ENCODE measurements around the gene HUWE1. TPM values are rescaled to one million over a fixed set of nuclear protein-coding genes. Genes with fewer than 3 reads are reported as not detected.

The HUWE1 gene
- total and polyA plus RNA-seq, 2 of the 13 experiments (the other 11 are each of a cell fraction or from before 2014, with no cell fraction given): 63.2 to 68.1 TPM

DNA sequence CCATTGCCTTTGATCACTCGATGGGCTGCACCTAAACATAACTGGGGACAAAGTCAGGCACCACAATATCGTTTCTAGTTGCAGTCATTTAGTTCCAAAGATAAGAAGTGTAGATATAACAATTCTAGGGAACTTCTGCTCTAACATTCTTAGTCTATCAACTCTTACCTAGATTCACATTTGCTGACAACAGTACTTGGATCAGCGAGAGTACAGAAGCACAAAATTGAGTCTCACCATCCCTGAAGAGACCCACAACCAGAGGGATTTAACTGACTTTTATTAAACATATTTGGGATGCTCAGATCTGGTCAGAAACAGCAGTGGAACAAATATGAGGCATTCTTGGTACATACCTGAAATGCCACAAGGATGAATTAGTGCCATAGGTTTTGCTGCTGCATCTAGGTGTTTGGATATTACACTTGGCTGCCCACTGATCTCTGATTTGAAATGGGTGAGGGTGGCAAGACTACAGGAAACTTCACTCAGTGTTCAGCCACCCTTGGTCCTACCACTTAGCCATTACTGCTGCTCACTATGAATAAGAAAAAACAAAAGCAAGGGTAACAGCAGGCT is 28.9 kb upstream of the HUWE1 start:
- Histone ChIP-seq H3K27me3 (ENCODE audit: control insufficient read depth in 1 of 2, insufficient read depth in 2 of 2, low read length in 2 of 2) (no peaks in the 10 kb centered on the region), H3K4me3 (replicated peaks in 1 of 3; ENCODE audit: insufficient read depth in 1 of 3, low read depth in 2 of 3, low read length in 3 of 3) (no peak overlapping the region), H3K79me2 (ENCODE audit: insufficient read depth, low read length) (no peaks in the 10 kb centered on the region), H3K9me3 (ENCODE audit: low read length) (no peaks in the 10 kb centered on the region), H3K9ac (ENCODE audit: insufficient read depth, low read depth, low read length) (no peak overlapping the region), H3K27ac (ENCODE audit: extremely low read length, insufficient read depth, low read length) (no peak overlapping the region), H3K4me2 (ENCODE audit: low read depth, low read length) (no peak overlapping the region), H4K20me1 (ENCODE audit: insufficient read depth, low read length) (no peaks in the 10 kb centered on the region), H2AFZ (ENCODE audit: low read length) (no peak overlapping the region), H3K36me3 (replicated peaks in 1 of 2; ENCODE audit: control insufficient read depth in 1 of 2, insufficient read depth in 2 of 2, low read length in 2 of 2) (no peaks in the 10 kb centered on the region), H3K4me1 (ENCODE audit: insufficient read depth, low read length) (no peaks in the 10 kb centered on the region)
- BruUV-seq (replicated peaks): no TSS peak
- no peak for FAIRE-seq
- in situ Hi-C loops (cut with HindIII; ENCODE audit: extremely low pct_ligation_motif_present, low pct_unique_long_range_greater_than_20kb): no loop called here
- DNase-seq (ENCODE audit: low spot score): no peak
- intact Hi-C loops (cut with micrococcal nuclease; ENCODE audit: unreplicated experiment): no loop called here
- 35% methylated on average over 2 of the region's 3 CpGs for WGBS (ENCODE audit: low lambda C conversion rate)
- ChIA-PET CTCF (ENCODE audit: low intra/inter-chr PET ratio, low total read pairs) (no interaction called here), POLR2A (no interaction called here)
- no peak for ATAC-seq
- no peak for TF ChIP-seq ATRX (CRISPR knock-in tag; IDR thresholded peaks at IDR 0.05; ENCODE audit: borderline replicate concordance)
- TF ChIP-seq, protein P1, sequence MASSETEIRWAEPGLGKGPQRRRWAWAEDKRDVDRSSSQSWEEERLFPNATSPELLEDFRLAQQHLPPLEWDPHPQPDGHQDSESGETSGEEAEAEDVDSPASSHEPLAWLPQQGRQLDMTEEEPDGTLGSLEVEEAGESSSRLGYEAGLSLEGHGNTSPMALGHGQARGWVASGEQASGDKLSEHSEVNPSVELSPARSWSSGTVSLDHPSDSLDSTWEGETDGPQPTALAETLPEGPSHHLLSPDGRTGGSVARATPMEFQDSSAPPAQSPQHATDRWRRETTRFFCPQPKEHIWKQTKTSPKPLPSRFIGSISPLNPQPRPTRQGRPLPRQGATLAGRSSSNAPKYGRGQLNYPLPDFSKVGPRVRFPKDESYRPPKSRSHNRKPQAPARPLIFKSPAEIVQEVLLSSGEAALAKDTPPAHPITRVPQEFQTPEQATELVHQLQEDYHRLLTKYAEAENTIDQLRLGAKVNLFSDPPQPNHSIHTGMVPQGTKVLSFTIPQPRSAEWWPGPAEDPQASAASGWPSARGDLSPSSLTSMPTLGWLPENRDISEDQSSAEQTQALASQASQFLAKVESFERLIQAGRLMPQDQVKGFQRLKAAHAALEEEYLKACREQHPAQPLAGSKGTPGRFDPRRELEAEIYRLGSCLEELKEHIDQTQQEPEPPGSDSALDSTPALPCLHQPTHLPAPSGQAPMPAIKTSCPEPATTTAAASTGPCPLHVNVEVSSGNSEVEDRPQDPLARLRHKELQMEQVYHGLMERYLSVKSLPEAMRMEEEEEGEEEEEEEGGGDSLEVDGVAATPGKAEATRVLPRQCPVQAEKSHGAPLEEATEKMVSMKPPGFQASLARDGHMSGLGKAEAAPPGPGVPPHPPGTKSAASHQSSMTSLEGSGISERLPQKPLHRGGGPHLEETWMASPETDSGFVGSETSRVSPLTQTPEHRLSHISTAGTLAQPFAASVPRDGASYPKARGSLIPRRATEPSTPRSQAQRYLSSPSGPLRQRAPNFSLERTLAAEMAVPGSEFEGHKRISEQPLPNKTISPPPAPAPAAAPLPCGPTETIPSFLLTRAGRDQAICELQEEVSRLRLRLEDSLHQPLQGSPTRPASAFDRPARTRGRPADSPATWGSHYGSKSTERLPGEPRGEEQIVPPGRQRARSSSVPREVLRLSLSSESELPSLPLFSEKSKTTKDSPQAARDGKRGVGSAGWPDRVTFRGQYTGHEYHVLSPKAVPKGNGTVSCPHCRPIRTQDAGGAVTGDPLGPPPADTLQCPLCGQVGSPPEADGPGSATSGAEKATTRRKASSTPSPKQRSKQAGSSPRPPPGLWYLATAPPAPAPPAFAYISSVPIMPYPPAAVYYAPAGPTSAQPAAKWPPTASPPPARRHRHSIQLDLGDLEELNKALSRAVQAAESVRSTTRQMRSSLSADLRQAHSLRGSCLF (CRISPR knock-in tag; IDR thresholded peaks at IDR 0.05; ENCODE audit: borderline replicate concordance): no peak
- TF ChIP-seq ZNF337 (CRISPR knock-in tag; IDR thresholded peaks at IDR 0.05; ENCODE audit: borderline replicate concordance, low read depth): no peak
- TF ChIP-seq, protein P2, sequence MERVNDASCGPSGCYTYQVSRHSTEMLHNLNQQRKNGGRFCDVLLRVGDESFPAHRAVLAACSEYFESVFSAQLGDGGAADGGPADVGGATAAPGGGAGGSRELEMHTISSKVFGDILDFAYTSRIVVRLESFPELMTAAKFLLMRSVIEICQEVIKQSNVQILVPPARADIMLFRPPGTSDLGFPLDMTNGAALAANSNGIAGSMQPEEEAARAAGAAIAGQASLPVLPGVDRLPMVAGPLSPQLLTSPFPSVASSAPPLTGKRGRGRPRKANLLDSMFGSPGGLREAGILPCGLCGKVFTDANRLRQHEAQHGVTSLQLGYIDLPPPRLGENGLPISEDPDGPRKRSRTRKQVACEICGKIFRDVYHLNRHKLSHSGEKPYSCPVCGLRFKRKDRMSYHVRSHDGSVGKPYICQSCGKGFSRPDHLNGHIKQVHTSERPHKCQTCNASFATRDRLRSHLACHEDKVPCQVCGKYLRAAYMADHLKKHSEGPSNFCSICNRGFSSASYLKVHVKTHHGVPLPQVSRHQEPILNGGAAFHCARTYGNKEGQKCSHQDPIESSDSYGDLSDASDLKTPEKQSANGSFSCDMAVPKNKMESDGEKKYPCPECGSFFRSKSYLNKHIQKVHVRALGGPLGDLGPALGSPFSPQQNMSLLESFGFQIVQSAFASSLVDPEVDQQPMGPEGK (CRISPR knock-in tag; IDR thresholded peaks at IDR 0.05): no peak
- TF ChIP-seq, protein P3, sequence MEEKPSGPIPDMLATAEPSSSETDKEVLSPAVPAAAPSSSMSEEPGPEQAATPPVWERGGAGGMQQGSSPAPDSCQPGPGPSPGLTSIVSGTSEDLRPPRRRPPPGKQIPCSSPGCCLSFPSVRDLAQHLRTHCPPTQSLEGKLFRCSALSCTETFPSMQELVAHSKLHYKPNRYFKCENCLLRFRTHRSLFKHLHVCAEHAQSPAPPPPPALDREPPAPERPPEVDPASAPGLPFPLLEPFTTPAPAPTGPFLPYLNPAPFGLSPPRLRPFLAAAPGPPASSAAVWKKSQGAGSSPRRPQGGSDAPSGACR (CRISPR knock-in tag; IDR thresholded peaks at IDR 0.05): no peak
- no peak for TF ChIP-seq ZC3H4 (CRISPR knock-in tag; IDR thresholded peaks at IDR 0.05; ENCODE audit: borderline replicate concordance)
- TF ChIP-seq ZNF749 (CRISPR knock-in tag; IDR thresholded peaks at IDR 0.05; ENCODE audit: borderline replicate concordance): no peak
- no peak for TF ChIP-seq ZMYM2 (CRISPR knock-in tag; IDR thresholded peaks at IDR 0.05)
- TF ChIP-seq, protein P4, sequence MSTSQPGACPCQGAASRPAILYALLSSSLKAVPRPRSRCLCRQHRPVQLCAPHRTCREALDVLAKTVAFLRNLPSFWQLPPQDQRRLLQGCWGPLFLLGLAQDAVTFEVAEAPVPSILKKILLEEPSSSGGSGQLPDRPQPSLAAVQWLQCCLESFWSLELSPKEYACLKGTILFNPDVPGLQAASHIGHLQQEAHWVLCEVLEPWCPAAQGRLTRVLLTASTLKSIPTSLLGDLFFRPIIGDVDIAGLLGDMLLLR (CRISPR knock-in tag; IDR thresholded peaks at IDR 0.05): no peak
- TF ChIP-seq FOXP1 (IDR thresholded peaks at IDR 0.05): no peak
- no peak for TF ChIP-seq FOXP1 (CRISPR knock-in tag; IDR thresholded peaks at IDR 0.05)
- TF ChIP-seq ZNF547 (CRISPR knock-in tag; IDR thresholded peaks at IDR 0.05): no peak
- TF ChIP-seq, protein P5, sequence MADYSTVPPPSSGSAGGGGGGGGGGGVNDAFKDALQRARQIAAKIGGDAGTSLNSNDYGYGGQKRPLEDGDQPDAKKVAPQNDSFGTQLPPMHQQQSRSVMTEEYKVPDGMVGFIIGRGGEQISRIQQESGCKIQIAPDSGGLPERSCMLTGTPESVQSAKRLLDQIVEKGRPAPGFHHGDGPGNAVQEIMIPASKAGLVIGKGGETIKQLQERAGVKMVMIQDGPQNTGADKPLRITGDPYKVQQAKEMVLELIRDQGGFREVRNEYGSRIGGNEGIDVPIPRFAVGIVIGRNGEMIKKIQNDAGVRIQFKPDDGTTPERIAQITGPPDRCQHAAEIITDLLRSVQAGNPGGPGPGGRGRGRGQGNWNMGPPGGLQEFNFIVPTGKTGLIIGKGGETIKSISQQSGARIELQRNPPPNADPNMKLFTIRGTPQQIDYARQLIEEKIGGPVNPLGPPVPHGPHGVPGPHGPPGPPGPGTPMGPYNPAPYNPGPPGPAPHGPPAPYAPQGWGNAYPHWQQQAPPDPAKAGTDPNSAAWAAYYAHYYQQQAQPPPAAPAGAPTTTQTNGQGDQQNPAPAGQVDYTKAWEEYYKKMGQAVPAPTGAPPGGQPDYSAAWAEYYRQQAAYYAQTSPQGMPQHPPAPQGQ (CRISPR knock-in tag; IDR thresholded peaks at IDR 0.05; ENCODE audit: borderline replicate concordance): no peak
